ENCODE data around the gene SLC9A2. TPM values are rescaled to one million over a fixed set of nuclear protein-coding genes. Genes with fewer than 3 reads are reported as not detected.

SLC9A2 gene
- total RNA-seq, 1 donor from 2014 or later, result 0.75 TPM

DNA sequence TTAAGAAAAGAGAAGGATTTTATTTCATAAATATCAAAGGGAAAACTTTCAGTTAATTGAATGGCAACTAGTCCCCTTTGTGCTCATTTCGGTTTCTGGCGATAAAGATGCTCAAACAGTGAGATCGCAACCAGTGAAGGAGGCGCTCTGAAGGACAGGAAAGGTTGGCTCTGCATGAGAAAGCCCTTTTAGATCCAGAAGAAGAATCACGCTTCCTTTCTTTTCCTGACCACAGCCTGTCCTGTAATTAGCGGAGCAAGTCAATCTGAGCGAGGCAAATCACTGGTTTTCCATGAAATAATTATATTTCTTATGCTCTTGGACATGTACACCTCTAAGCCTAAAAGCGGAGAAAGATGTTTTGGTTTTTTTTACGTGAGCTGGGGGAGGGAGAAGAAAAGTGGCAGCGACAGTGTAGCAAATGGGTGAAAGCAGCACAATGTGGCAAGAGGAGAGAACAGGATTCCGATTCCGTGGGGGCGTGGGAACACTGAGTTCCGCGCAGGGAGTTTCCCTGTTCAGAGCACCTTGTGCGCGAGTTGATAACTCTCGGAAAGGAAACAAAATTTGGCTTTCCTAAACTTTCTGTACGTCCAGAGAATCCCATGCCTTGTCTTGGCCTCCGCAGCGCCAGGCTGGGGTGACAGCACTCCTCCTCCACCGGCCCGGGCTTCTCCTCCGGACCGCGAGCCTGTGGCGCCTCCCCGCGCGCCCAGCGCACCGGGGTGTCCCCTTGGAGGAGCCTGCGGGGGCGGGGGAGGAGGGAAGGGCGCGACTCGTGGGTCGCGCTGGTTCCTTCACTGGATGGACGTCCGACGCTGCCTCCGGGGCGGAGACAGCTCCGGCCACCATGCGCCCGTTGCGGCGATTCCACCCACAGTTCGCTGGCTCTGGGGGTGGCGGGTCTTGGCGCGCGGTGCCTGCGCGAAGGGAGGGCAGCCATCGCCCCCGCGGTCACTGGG lies 620 bp upstream of the SLC9A2 start:
- DNase-seq (ENCODE audit: low read depth), result peak; percentile 52

DNA sequence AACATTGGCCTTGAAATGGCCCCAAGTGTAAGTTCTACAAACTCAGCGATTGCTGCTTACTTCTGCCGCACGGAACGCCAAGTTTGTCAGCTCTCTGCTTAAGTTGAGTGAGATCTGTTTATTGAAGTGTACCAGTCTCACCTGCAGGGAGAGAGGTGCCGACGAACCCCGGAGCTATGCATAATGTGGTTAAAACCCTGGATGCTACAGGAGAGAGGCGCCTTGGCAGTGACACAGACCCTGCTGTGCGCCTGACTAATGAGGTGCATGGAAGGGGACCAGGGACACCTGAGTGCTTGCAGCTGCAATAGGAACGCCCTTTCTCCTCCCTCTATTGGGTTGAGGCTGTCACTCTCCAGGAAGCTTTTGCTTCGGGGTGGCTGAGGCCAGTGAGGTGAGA lies 979 bp downstream of the SLC9A2 start:
- DNase-seq (ENCODE audit: low read depth), result no peak

DNA sequence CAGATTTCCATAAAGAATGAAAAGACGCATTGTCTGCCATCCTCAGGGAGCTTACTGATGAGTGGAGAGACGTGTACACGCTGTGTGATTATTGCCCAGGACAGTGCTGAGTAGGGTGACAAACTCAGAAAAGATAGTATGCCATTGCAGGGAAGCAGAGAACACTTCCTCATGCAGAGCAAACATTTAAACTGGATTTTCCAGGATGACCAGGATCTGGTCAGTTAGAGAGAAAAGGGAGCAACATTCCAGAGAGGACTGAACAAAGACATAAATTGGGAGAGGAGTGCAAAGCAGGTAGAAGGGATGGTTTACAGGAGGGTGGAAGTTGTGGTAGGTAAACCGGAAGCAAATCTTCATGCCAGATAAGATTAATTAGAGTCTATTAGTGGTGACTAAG lies 2.3 kb downstream of the SLC9A2 start:
- DNase-seq (ENCODE audit: low read depth), result no peak

DNA sequence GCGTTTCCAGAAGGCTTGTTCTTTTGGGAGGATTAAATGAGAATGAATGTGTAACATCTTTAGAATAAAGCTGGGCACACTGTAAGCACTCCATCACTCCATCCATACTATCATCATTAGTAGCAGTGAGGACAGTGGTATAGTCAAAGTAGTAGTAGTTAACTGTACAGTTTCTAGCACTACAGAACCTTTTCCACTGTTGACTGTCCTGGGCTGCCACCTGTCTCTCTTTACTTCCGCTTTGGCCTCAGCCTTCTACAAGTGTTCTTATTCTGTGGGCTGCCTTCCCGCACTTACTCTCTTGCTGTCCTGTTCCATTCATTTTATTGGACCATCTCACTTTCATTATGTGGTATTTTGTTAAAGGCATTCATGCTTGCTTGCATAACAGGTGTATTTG lies 3.3 kb downstream of the SLC9A2 start:
- DNase-seq (ENCODE audit: low read depth), result no peak

DNA sequence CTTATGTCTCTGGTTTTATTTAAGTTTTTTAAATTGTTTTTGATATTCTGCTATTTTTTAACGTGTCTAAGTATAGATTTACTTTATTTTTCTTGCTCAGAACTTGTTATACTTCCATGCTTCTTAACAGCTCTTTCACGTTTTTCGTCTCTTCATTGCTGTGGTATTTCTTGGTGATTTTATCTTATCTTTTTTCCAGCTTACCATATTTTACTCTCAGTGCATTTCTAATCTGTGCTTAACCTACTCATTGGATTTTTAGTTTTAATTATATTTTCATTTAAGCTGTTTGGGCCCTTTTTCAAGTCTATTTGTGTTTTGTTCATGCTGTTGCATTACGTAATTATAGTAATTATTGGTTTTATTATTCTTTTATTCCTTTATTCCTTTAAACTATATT lies 11.1 kb downstream of the SLC9A2 start:
- no peak for DNase-seq (ENCODE audit: low read depth)

DNA sequence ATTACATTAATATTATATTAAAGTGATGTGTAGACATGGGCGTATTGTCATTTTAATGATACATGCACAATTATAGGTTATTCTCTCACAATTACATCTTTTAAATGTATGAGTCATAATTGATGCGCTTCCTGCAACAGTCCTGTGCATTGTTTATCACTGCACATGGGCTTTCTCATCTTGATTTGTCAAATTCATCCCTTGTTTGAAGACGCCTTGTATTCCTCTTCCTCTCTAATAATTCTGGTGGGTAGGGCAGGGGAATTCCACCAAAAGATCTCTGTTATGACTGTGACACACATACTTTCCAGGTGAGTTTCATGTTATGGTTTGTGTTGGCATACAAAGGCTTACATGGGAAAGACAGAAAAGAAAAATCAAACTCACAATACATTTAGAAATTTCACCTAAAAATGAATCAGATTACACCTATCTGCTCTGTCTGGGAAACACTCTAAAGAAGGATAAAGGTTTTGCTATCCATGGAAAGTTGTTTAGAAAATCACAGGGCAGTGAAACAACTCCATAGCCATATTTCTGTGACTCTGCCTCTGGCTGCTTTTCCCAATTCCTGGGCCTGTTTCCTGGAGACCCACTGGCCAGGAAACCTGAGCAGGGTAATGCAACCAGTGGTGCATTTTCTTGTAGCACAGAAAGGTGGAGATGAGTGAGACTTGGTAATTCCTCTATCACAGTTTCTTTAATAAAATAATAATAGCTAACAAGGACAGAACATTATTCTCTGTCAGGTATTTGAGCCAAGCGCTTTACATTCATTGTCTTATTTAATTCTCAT lies 13.2 kb downstream of the SLC9A2 start:
- DNase-seq (ENCODE audit: low read depth), result no peak

DNA sequence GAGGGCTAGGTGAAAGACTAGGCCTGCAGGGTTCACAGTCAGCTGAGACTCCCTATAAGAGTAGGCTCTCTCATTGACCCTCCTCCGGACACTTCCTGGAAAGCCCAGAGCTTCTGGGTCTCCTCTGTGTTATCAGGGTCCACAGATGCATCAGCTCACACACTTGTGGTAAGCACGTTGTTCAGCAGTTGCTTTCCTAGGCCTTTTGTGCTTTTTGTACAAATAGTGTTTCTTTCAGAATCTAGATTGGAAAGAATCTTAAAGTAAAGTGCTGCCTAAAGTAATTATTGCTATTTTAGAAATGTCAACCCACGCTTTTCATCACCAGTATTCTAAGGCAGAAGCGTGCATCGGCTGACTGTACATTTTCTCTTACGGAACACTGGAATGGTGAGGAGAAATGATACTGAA lies 15.5 kb downstream of the SLC9A2 start:
- DNase-seq (ENCODE audit: low read depth), result no peak

DNA sequence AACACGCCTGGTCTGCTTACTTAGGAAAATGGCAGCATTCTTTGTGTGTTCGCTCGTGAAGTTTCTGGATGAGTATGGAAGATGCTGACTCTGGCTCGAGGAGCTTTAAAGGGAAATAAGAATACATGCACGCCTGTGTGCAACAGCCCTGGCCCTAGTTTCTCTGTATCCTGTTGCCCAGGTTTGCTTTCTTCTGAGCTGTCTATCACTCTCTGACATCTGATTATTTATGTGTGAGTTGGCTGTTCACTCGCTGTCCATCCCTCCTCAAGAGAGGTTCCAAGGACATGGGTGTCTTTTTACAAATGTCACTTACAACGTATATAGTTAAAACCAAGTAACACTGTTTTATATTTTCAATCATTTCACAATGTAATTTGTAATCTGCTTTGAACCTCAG lies 16.0 kb downstream of the SLC9A2 start:
- DNase-seq (ENCODE audit: low read depth), result no peak

DNA sequence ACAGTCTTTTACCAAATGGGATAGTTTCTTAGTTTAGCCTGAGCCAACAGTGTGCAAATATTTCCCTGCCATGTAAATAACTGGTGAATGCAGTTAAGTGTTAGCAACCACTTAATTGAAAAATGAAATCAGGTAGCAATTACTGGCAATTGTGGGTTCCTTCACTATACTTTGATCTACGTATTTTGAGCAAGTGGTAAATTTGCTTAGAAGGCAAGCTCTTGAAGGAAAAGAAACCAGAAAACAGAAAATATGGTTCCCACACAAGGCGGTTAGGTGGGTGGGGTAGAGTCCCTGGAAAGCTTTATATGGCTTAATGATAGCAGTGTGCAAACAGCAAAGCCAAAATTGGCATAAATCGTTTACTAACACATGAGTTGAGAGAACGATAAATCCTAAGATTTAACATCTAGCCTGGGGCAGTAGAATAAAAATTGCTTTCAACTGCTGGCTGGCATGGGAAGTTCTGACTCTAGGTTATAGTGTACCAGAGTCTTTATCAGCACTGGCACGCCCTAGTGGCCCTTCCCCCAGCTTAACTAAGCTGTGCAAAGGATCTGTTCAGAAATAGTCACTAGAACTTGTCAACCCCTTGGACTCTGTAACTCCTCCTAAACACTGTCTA lies 17.0 kb downstream of the SLC9A2 start:
- DNase-seq (ENCODE audit: low read depth), result no peak

DNA sequence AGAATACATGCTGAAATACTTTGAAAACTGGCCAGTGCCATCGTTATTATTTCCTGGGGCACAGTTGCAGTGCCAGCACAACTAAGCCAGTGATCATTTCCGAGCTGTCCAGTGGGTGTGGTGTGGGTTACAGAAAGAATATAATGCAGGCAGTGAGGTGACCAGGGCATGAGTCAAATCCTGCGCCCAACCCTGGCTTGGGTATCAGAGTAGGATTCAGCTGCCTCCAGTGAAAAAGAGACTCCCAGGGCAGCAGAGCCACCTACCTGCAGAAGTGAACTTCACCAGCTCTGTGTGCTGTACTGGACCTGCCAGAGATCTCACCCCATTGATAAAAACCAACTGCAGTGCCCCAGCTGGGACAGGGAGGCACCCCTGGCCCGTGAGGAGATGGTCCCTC lies 18.0 kb downstream of the SLC9A2 start:
- no peak for DNase-seq (ENCODE audit: low read depth)

DNA sequence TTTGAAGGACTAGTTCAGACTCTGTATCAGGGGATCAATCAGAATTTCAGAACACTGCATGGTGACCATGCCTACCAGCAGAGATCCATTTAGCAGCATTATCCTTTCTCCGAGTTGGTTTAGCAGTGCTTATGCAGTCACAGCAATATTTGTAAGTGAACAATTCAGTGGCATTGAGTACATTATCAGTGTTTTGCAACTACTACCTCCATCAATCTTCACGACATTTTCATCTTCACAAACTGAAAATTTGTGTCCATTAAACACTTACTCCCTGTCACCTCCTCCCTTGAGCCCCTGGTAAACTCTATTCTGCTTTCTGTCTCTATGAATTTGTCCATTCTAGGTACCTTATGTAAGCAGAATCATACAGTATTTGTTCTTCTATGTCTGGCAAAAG lies 20.1 kb downstream of the SLC9A2 start:
- no peak for DNase-seq (ENCODE audit: low read depth)

DNA sequence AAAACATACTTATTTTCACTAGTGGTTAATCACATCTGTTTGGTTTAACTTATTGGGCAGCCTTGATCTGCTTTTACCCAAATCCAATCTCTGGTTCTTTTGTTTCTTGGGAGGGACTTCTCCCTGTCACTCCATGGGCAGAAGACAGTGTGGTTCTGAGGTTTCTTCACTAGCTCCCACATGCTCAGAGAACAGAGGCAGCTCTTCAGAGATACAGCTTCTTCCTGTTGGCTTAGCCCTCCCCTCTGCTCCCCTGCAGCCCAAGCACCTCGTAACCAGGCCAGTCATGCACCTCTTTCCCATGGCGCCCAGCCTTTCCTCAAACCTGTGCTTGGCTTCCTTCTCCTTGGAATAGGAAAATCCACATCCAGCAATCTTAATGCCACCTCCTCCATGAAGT lies 32.8 kb downstream of the SLC9A2 start:
- no peak for DNase-seq (ENCODE audit: low read depth)

DNA sequence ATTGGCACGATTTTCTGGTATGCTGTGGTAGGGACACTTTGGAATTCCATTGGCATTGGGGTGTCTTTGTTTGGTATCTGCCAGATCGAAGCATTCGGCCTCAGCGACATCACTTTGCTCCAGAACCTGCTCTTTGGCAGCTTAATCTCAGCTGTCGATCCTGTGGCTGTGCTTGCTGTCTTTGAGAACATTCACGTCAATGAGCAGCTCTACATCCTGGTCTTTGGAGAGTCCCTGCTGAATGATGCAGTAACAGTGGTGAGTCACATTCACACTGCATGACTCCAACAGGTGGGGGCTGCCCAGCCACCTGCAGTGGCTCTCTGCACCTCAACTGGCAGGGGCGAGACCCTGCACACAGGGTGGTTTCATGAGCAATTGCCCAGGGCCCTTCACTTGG lies 38.4 kb downstream of the SLC9A2 start:
- peak; percentile 3 for DNase-seq (ENCODE audit: low read depth)

DNA sequence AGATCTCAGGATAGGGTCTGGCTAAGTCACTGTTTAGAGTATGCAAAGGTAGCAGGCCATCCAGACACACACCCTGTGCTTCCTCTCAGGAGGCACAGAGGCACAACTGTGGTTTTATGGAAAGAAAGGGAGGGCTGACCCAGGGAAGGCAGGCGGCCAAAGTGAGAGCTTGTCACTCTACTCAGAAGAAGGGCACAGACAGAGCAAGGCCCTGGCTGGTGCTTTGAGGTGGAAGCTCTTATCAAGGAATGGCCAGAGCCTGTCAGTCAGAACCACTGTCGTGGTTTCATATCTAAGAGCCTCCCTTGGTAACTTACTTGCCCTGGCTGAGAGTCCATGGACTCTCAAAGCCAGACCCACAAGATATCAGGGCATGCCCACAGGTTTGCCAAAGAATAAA lies 40.7 kb downstream of the SLC9A2 start:
- DNase-seq (ENCODE audit: low read depth), result no peak

DNA sequence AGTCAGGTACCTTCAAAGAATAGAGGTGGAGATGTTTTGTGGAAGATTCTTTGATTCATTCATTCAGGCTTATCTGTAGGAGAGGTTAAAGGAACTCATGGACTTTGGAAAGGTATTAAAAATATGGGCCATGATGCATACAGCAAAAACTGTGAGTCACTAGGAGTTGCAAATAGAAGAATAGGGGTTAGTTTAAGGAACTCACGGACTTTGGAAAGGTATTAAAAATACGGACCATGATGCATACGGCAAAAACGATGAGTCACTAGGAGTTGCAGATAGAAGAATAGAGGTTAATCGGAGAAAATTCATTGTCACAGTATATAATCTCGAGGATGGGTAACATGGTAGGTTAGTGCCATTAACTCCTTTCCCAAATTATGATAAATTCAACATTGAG lies 41.2 kb downstream of the SLC9A2 start:
- no peak for DNase-seq (ENCODE audit: low read depth)

DNA sequence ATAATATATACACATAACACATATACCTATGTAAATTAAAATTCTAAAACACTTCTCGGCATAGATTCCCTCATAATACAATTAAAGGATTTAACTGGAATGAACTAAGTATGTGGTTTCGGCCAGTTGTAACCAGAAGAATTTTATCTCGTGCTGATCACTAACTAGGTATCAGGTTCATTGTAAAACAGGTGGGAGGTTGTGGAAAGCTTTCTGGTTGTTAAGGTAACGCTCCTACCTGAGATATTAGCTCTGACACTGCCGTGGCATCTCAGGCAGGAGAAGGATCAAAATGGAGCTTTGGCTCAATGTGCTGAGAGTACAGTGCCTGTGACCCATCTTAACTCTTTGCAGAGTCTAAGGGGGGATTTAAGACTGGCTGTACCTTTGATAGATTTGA lies 42.5 kb downstream of the SLC9A2 start:
- no peak for DNase-seq (ENCODE audit: low read depth)

DNA sequence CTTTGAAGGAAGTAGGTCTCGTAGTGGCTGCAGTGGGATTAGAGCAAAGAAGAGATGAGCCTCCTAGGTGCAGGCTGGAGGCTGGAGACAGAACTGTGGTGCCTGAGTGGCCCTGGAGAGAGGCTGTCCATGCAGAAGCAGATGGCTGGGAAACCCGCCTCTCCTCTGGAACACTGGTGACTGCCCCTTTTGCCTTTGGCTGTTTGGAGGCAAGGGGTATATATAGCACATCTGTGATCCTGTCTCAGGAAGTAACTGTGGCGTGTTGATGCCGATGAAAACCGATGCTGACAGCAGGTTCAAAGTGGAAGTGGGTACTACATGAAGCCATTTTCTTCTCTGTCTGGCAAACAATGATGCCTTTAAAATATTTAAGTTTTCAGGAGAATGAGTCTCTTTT lies 43.5 kb downstream of the SLC9A2 start:
- DNase-seq (ENCODE audit: low read depth), result no peak

DNA sequence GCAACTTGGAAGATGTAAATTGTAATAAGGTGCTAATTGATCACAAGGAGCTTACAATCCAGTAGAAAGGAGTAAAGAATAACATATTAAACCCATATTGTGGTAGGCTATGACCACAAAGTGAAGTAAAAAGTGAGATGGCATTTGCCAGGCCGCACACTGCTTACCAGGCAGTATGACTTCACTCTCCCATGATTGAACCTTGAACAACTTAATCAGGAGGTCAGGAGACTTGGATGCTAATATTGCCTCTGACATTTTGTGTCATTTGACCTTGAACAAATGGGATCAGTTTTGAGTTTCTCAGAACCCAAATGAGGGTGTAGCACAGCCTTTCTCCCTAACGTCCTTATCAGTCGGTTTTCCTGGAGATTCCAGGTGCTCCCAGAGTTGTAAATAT lies 44.0 kb downstream of the SLC9A2 start:
- no peak for DNase-seq (ENCODE audit: low read depth)

DNA sequence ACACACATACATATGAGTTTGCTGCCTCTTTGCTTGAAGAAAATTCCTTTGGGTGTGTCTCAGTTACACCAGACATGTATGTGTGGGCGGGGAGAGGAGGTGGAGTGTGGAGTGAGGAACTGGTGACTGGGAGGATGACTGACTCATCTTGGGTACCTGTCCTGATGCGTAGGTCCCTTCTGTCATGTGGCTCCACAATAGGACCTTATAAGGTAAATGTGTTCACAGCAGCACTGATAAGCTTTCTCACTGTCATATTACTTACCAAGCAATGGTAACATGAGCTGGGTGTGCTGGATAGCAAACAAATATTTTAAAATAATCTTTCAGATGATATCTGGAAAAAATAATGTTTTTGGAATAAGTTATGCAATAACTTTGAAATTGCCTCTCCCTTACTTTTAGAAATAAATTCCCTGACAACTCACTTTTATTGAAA lies 45.1 kb downstream of the SLC9A2 start:
- DNase-seq (ENCODE audit: low read depth), result no peak

DNA sequence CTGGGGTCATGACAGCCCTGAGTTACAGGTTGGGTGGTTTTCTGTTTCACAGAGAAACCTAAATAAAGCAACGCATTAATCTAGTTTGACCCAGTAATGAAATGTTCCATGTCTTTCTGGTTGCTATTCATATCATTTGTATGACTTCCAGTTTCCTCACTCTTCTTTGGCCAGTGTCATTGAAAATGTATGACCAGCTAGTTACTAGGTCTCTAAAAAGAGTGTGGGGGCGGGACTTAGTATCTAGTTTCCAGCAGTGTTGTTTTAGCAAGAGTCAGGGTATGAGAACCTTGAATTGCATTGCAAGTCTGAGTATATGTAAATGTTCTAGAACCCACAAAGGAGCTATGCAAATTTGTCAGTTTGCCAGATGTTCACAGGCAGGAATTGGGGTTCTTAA lies 47.7 kb downstream of the SLC9A2 start:
- no peak for DNase-seq (ENCODE audit: low read depth)

DNA sequence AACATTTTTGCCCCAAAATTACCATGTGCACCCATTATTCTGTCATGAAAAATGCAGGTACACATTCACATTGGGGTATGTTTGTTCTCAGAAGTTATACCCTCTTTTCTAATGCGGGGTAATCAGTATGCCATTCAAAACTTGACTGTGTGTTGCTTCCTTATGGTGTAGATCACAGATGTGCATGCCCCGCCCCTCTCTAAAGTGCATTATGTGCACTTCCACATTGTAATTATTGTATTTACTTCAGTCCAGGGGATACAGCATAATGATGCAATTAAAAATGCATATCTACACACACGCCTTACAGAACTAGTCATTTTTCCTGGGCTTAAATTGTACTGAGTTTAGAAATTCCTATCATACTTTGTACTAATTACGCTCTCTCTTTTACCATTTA lies 48.8 kb downstream of the SLC9A2 start:
- DNase-seq (ENCODE audit: low read depth), result no peak

DNA sequence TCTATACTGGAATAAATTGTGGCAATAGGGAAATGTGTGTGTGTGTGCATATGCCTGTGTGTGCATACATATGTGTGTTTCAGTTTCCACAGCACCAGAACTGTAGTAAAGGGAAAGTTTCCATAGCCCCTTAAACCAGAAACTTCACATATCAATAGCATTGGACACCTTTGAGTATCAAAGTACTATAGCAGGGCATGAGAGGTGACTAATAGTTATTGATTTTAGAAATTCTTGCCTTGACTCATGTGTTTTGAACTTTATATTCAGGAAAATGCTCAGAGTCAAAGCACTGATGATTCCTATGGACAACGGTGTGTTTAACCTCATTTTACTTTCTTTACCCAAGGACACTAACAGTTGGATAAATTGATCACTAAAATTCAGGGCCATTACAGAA lies 50.0 kb downstream of the SLC9A2 start:
- no peak for DNase-seq (ENCODE audit: low read depth)
